H1 (cell line): ENCODE results near the gene TPPP3. TPM values are rescaled to one million over a fixed set of nuclear protein-coding genes. Genes with fewer than 3 reads are reported as not detected.

Experiments
- CTCF ChIA-PET: fragments of 300-600 bp; sonication (Branson Sonifier 250); formaldehyde crosslinking; loops from one replicate; lab custom pipeline; 2021; ENCODE audit not compliant: partially characterized antibody; lab: Charles Lee
- POLR2A ChIA-PET: fragments of 300-600 bp; sonication (Branson Sonifier 250); formaldehyde crosslinking; loops from one replicate; lab custom pipeline; 2021; ENCODE audit warnings: inconsistent platforms; ENCODE audit not compliant: partially characterized antibody; lab: Charles Lee
- DNase-seq, 2 experiments: peaks; one replicate each; pipeline versions ENCODE4 v3.0.0 to v3.0.0-alpha.2; 2010 to 2022; ENCODE audit warnings: low spot score in 2 of 2, low read depth in 1 of 2, mixed read lengths in 1 of 2
- FAIRE-seq: peaks from 2 replicates; lab custom pipeline; 2011; peaks lifted over from hg19 to GRCh38; lab: Jason Lieb, UNC
- H2AFZ ChIP-seq: 2 replicates; pipeline ENCODE4 v1.8.1; 2012; ENCODE audit warnings: low read length, inconsistent platforms
- H2AK5ac ChIP-seq: 2 replicates; pipeline ENCODE4 v1.6.1; 2013; ENCODE audit warnings: low read depth, low read length
- H2BK120ac ChIP-seq: replicated peaks from 2 replicates; pipeline ENCODE3; 2013; ENCODE audit warnings: low read depth, low read length, inconsistent platforms
- H2BK12ac ChIP-seq: 2 replicates; pipeline ENCODE4 v1.6.1; 2013; ENCODE audit warnings: low read depth, low read length
- H2BK15ac ChIP-seq: 2 replicates; pipeline ENCODE4 v1.6.1; 2013; ENCODE audit warnings: low read length
- H2BK20ac ChIP-seq: 2 replicates; pipeline ENCODE4 v1.6.1; 2013; ENCODE audit warnings: low read length
- H2BK5ac ChIP-seq: 2 replicates; pipeline ENCODE4 v1.6.1; 2013; ENCODE audit warnings: low read depth, low read length
- H3K14ac ChIP-seq: 2 replicates; pipeline ENCODE4 v1.6.1; 2013; ENCODE audit warnings: inconsistent platforms; ENCODE audit not compliant: insufficient read length
- H3K18ac ChIP-seq: 2 replicates; pipeline ENCODE4 v1.6.1; 2013; ENCODE audit warnings: low read length; ENCODE audit errors: extremely low read depth
- H3K23ac ChIP-seq: 2 replicates; pipeline ENCODE4 v1.6.1; 2013; ENCODE audit warnings: inconsistent platforms; ENCODE audit not compliant: insufficient read length
- H3K23me2 ChIP-seq: 2 replicates; pipeline ENCODE4 v1.6.1; 2013; ENCODE audit warnings: low read depth, low read length
- H3K27ac ChIP-seq: 2 replicates; pipeline ENCODE4 v1.6.1; 2011; ENCODE audit warnings: low read depth, low read length, inconsistent platforms
- H3K27me3 ChIP-seq, 4 experiments: replicated peaks in 1 of 4; 1 replicate in 1 of 4; 2 replicates in 3 of 4; pipeline versions ENCODE4 v1.6.1 to v1.8.1; 2011 to 2013; ENCODE audit warnings: low read length in 3 of 4, mild to moderate bottlenecking in 3 of 4, inconsistent platforms in 2 of 4, mixed read lengths in 2 of 4, moderate library complexity in 1 of 4; ENCODE audit not compliant: control insufficient read depth in 3 of 4, insufficient read depth in 3 of 4; ENCODE audit errors: extremely low read depth in 1 of 4
- H3K36me3 ChIP-seq, 4 experiments: 2 replicates each; pipeline versions ENCODE4 v1.6.1 to v1.8.1; 2011 to 2013; ENCODE audit warnings: mild to moderate bottlenecking in 4 of 4, low read length in 3 of 4, moderate library complexity in 2 of 4, control low read depth in 1 of 4, inconsistent platforms in 1 of 4; ENCODE audit not compliant: insufficient read depth in 4 of 4, control insufficient read depth in 2 of 4
- H3K4ac ChIP-seq: replicated peaks from 2 replicates; pipeline ENCODE3; 2013; ENCODE audit warnings: low read length, low read depth, mixed read lengths, inconsistent platforms; ENCODE audit not compliant: insufficient read length
- H3K4me1 ChIP-seq, 4 experiments: replicated peaks in 1 of 4; 1 replicate in 1 of 4; 2 replicates in 3 of 4; pipeline versions ENCODE4 v1.6.1 to v1.8.1; 2011 to 2013; ENCODE audit warnings: low read length in 3 of 4, inconsistent platforms in 2 of 4, mixed read lengths in 1 of 4; ENCODE audit not compliant: insufficient read depth in 4 of 4, control insufficient read depth in 3 of 4
- H3K4me2 ChIP-seq, 2 experiments: 2 replicates each; pipeline versions ENCODE4 v1.6.1 to v1.8.1; 2011 to 2013; ENCODE audit warnings: low read depth in 2 of 2, low read length in 2 of 2, control low read depth in 1 of 2, inconsistent platforms in 1 of 2, mild to moderate bottlenecking in 1 of 2; ENCODE audit not compliant: insufficient read depth in 1 of 2
- H3K4me3 ChIP-seq, 4 experiments: fragments of 200-600, 300-600 bp in 1 of 4; sonication (generic), shearing (Covaris generic), sonication (Bioruptor Twin) in 1 of 4; 2 replicates each; pipeline versions ENCODE4 v1.5.1 to v1.8.1; 2011 to 2016; ENCODE audit warnings: low read length in 4 of 4, low read depth in 3 of 4, control low read depth in 2 of 4, inconsistent platforms in 2 of 4, mild to moderate bottlenecking in 2 of 4, mixed read lengths in 1 of 4, moderate library complexity in 1 of 4; ENCODE audit not compliant: insufficient read depth in 2 of 4; ENCODE audit errors: extremely low read depth in 1 of 4
- H3K56ac ChIP-seq: replicated peaks from 2 replicates; pipeline ENCODE3; 2013; ENCODE audit warnings: low read depth, mild to moderate bottlenecking, mixed read lengths, low read length, inconsistent platforms; ENCODE audit not compliant: insufficient read length
- H3K79me1 ChIP-seq: 2 replicates; pipeline ENCODE4 v1.6.1; 2013; ENCODE audit warnings: low read depth, low read length, control low read depth
- H3K79me2 ChIP-seq, 2 experiments: 2 replicates each; pipeline versions ENCODE4 v1.6.1 to v1.8.1; 2012 to 2013; ENCODE audit warnings: low read length in 2 of 2, mild to moderate bottlenecking in 2 of 2, inconsistent platforms in 1 of 2; ENCODE audit not compliant: insufficient read depth in 2 of 2, control insufficient read depth in 1 of 2
- H3K9ac ChIP-seq, 4 experiments: replicated peaks in 1 of 4; 1 replicate in 1 of 4; 2 replicates in 3 of 4; pipeline versions ENCODE4 v1.6.1 to v1.8.1; 2011 to 2013; ENCODE audit warnings: low read depth in 3 of 4, low read length in 3 of 4, control low read depth in 2 of 4, mild to moderate bottlenecking in 2 of 4, moderate library complexity in 2 of 4, inconsistent platforms in 1 of 4; ENCODE audit errors: extremely low read depth in 1 of 4
- H3K9me3 ChIP-seq, 2 experiments: 2 replicates each; pipeline versions ENCODE4 v1.6.1 to v1.8.1; 2012 to 2013; ENCODE audit warnings: mild to moderate bottlenecking in 2 of 2, moderate library complexity in 2 of 2, control low read depth in 1 of 2, inconsistent platforms in 1 of 2, low read depth in 1 of 2, low read length in 1 of 2, mixed read lengths in 1 of 2; ENCODE audit not compliant: insufficient read depth in 2 of 2
- H4K20me1 ChIP-seq, 2 experiments: replicated peaks in 1 of 2; 2 replicates each; pipeline versions ENCODE3 to v1.8.1; 2011 to 2013; ENCODE audit warnings: inconsistent platforms in 2 of 2, low read length in 2 of 2, mild to moderate bottlenecking in 1 of 2; ENCODE audit not compliant: insufficient read depth in 2 of 2, control insufficient read depth in 1 of 2
- H4K5ac ChIP-seq: 2 replicates; pipeline ENCODE4 v1.6.1; 2013; ENCODE audit warnings: low read length, low read depth, mixed read lengths, inconsistent platforms; ENCODE audit not compliant: insufficient read length
- H4K8ac ChIP-seq: 2 replicates; pipeline ENCODE4 v1.8.0; 2013; ENCODE audit warnings: mild to moderate bottlenecking, moderate library complexity, low read length, inconsistent platforms; ENCODE audit not compliant: insufficient read depth; ENCODE audit errors: extremely low read depth
- H4K91ac ChIP-seq: replicated peaks from 2 replicates; pipeline ENCODE3; 2013; ENCODE audit warnings: low read length, mixed read lengths, inconsistent platforms; ENCODE audit not compliant: insufficient read length
- WGBS, 2 experiments: shearing (Covaris generic) in 1 of 2; methylation state at CpG; one replicate each; pipeline versions ENCODE4 v1.1.6 to v1.1.7; 2013 to 2015; ENCODE audit warnings: low lambda C conversion rate in 2 of 2, mixed read lengths in 2 of 2, inconsistent platforms in 1 of 2, low coverage in 1 of 2, missing lambda C conversion rate in 1 of 2; ENCODE audit not compliant: insufficient replicate concordance in 2 of 2, insufficient coverage in 1 of 2, insufficient read length in 1 of 2; ENCODE audit errors: extremely low coverage in 1 of 2, missing lambda C conversion rate in 1 of 2; 5-methylcytosine and 5-hydroxymethylcytosine counted together
- polyA plus RNA-seq, 7 experiments: library from polyadenylated mRNA; depleted of rRNA in 3 of 7; stranded (reverse) in 5 of 7; unstranded in 2 of 7; fragments of >200 nt in 5 of 7; fragments of 200-250 nt in 2 of 7; gene quantifications; 1 replicate in 5 of 7; 2 replicates in 1 of 7; 4 replicates in 1 of 7; pipeline versions ENCODE4 v1.2.1 to v1.2.3, GENCODE V29; 2011 to 2013; ENCODE audit warnings: missing spikeins in 2 of 7, mixed read lengths in 2 of 7
- total RNA-seq: library from RNA; stranded (reverse); fragmentation: NEBNext Ultra II Directional; extraction: Animal tissue kit (Norgen Biotek cat#: 25700); gene quantifications from 2 replicates; pipeline ENCODE4 v1.2.1, GENCODE V29; 2021

The TPPP3 gene
- total and polyA plus RNA-seq, 2 of the 8 experiments (the other 6 are each of a cell fraction or from before 2014, with no cell fraction given): 0.77 to 1.0 TPM

- Histone ChIP-seq H3K27ac (no peak overlapping the region), H3K23me2 (no peaks in the 10 kb centered on the region; the same call in 1 of the 2 replicates), H2BK5ac (no peak overlapping the region; the same call in 1 of the 2 replicates), H3K14ac (no peak overlapping the region), H4K8ac (peak overlapping the region; percentile 29), H3K4me2 (peak overlapping the region; percentile 56 to 86), H3K79me1 (no peaks in the 10 kb centered on the region), H3K9ac (peak overlapping the region in 2 of 4 experiments; percentile 8 to 9; a peak in 1 of 7 replicates), H2BK15ac (no peak overlapping the region), H3K4ac (no peak overlapping the region), H3K4me1 (peaks cover 0 to 39% (median 24%) of the 10 kb centered on the region in 4 experiments; a peak in 6 of 7 replicates), H2BK120ac (no peak overlapping the region), H3K18ac (peak overlapping the region; percentile 32; the same call in 1 of the 2 replicates), H3K27me3 (peaks cover 24 to 57% (median 46%) of the 10 kb centered on the region in 4 experiments), H3K23ac (no peak overlapping the region), H4K20me1 (peaks cover 6 to 9% of the 10 kb centered on the region in 2 experiments), H4K5ac (no peak overlapping the region), H2BK20ac (no peak overlapping the region), H2BK12ac (0 out of 2 replicates have a peak overlapping the region, but pooled peaks have one; percentile 20), H3K36me3 (no peaks in the 10 kb centered on the region), H3K56ac (no peak overlapping the region), H2AFZ (no peak overlapping the region; the same call in 1 of the 2 replicates), H2AK5ac (no peak overlapping the region), H3K9me3 (no peaks in the 10 kb centered on the region), H4K91ac (peak overlapping the region; percentile 51), H3K4me3 (peak overlapping the region; percentile 8 to 58 (median 39); a peak in 7 of 8 replicates), H3K79me2 (no peaks in the 10 kb centered on the region)
- ChIA-PET CTCF (interaction anchor here (0.5 to 32.4 kb wide), 22 partner anchors 8 to 399 kb away, joined by 3 to 476 read pairs (median 5); partner anchors contain the start of genes KCTD19, LRRC36 and ZDHHC1), POLR2A (interaction anchor here (0.5 to 2.1 kb wide), 5 partner anchors 9 to 183 kb away, joined by 3 to 12 read pairs (median 5); no protein-coding TSS in a partner anchor)
- 7% methylated on average over 79 of the region's 88 CpGs; no CpG with 5 or more reads in 1 of the 2 experiments for WGBS, 2 experiments
- DNase-seq: peak in 1 of 2 experiments; percentile 70
- FAIRE-seq: no peak
Observed at GRCh38 chr16:67394155-67395104, 1.1 kb upstream of the TPPP3 start.
